CD4-positive, alpha-beta T cell (primary cell): Measurements from ENCODE around the gene PRPS2. TPM values are rescaled to one million over a fixed set of nuclear protein-coding genes. Genes with fewer than 3 reads are reported as not detected.

Experiments used
- ATAC-seq: fragments of 200-7000 bp; cut with Tn5 transposase; one replicate; pipeline ENCODE4 v1.10.0; 2022; ENCODE audit warnings: mild to moderate bottlenecking; ENCODE audit not compliant: poor library complexity
- CTCF ChIA-PET: fragments of 350-600 bp; sonication (Branson Sonifier 250); formaldehyde crosslinking; loops from one replicate; lab custom pipeline; 2021; ENCODE audit warnings: antibody characterized with exemption, inconsistent platforms; lab: Charles Lee
- POLR2A ChIA-PET: fragments of 350-600 bp; sonication (Branson Sonifier 250); formaldehyde crosslinking; loops from one replicate; lab custom pipeline; 2021; ENCODE audit warnings: antibody characterized with exemption, inconsistent platforms; lab: Charles Lee
- DNase-seq, 14 experiments: peaks; one replicate each; pipeline ENCODE4 v3.0.0-alpha.2; 2013 to 2020; ENCODE audit warnings: mixed read lengths in 2 of 14
- H3K27ac ChIP-seq, 2 donors: one replicate each; pipeline versions ENCODE4 v1.5.1 to v1.7.0; 2013; ENCODE audit warnings: low read length in 2 of 2, low read depth in 1 of 2, mild to moderate bottlenecking in 1 of 2
- H3K27me3 ChIP-seq, 2 experiments: 1 replicate in 1 of 2; 2 replicates in 1 of 2; pipeline versions ENCODE4 v1.6.1 to v1.7.0; 2013; ENCODE audit warnings: low read length in 2 of 2, control low read depth in 1 of 2, mild to moderate bottlenecking in 1 of 2, moderate library complexity in 1 of 2; ENCODE audit not compliant: insufficient read depth in 2 of 2, control insufficient read depth in 1 of 2
- H3K36me3 ChIP-seq: one replicate; pipeline ENCODE4 v1.6.1; 2013; ENCODE audit warnings: low read length, control low read depth; ENCODE audit not compliant: insufficient read depth
- H3K4me1 ChIP-seq: one replicate; pipeline ENCODE4 v1.6.1; 2013; ENCODE audit warnings: low read length, control low read depth; ENCODE audit not compliant: insufficient read depth
- H3K4me3 ChIP-seq: one replicate; pipeline ENCODE4 v1.5.1; 2013; ENCODE audit warnings: mild to moderate bottlenecking, low read length, moderate library complexity
- H3K9me3 ChIP-seq, 2 experiments: 1 replicate in 1 of 2; 2 replicates in 1 of 2; pipeline versions ENCODE4 v1.6.1 to v1.7.0; 2013; ENCODE audit warnings: low read length in 2 of 2, mild to moderate bottlenecking in 2 of 2, control low read depth in 1 of 2, moderate library complexity in 1 of 2; ENCODE audit not compliant: control insufficient read depth in 1 of 2, insufficient read depth in 1 of 2
- H3K27ac Mint-ChIP-seq: one replicate; pipeline ENCODE4 v1.8.0; 2020; ENCODE audit warnings: mixed read lengths
- H3K27me3 Mint-ChIP-seq: one replicate; pipeline ENCODE4 v1.8.0; 2021; ENCODE audit warnings: mixed read lengths
- H3K36me3 Mint-ChIP-seq: one replicate; pipeline ENCODE4 v1.8.0; 2021; ENCODE audit warnings: low read depth, mixed read lengths
- H3K4me1 Mint-ChIP-seq: one replicate; pipeline ENCODE4 v1.8.0; 2021; ENCODE audit warnings: low read depth, mixed read lengths
- H3K4me3 Mint-ChIP-seq: one replicate; pipeline ENCODE4 v1.8.0; 2020; ENCODE audit warnings: mild to moderate bottlenecking, mixed read lengths
- H3K9me3 Mint-ChIP-seq: one replicate; pipeline ENCODE4 v1.8.0; 2020; ENCODE audit warnings: mixed read lengths
- intact Hi-C, 2 experiments: fragments of 100-400 bp; cut with DNase I in 1 of 2; cut with micrococcal nuclease in 1 of 2; formaldehyde crosslinking; loops; one replicate each; pipeline versions ENCODE4 v1.15.1 to v1.9.0; 2023 to 2025; cut with DNase I, micrococcal nuclease
- total RNA-seq, 174 experiments: library from RNA in 2 of 174; stranded (reverse) in 2 of 174; gene quantifications; one replicate each; pipeline ENCODE4 v1.2.3 and lab custom pipeline; 2021 to 2026
- TF ChIP-seq, protein P1 (sequence below): fragments of 200-600 bp; IDR thresholded peaks from one replicate; pipeline ENCODE4 v1.8.0; 2022; ENCODE audit warnings: antibody characterized with exemption, mild to moderate bottlenecking

PRPS2 gene
- total RNA-seq, 2 experiments from 2014 or later: 13.2 to 17.7 TPM

DNA sequence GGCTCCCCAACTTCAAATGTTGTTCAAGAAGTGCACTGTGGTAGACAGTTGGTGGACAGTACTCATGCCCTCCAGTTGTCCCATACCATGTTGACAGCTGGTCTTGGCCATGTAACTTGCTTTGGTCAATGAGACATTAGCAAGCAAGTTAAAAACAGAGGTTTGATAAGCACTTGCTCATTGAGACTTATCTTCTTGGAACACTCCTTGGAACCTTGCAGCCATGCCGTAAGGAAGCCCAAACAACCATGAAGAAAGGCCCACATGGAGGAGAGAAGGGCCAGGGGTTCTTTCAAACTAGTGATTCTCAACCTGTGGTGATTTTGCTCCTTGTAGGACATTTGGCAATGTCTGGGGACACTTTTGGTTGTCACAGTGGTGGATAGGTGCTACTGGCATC, 2.6 kb upstream of the PRPS2 start:
- no peaks in the 10 kb centered on the region for H3K9me3 Mint-ChIP-seq
- POLR2A ChIA-PET: no interaction called here
- peaks cover 7% of the 10 kb centered on the region for H3K36me3 Mint-ChIP-seq
- Histone ChIP-seq H3K9me3 (no peaks in the 10 kb centered on the region), H3K4me1 (peaks cover 12% of the 10 kb centered on the region), H3K36me3 (no peaks in the 10 kb centered on the region), H3K4me3 (no peak overlapping the region), H3K27me3 (no peaks in the 10 kb centered on the region), H3K27ac (no peak overlapping the region)
- intact Hi-C loops: no loop called here
- TF ChIP-seq, protein P1, sequence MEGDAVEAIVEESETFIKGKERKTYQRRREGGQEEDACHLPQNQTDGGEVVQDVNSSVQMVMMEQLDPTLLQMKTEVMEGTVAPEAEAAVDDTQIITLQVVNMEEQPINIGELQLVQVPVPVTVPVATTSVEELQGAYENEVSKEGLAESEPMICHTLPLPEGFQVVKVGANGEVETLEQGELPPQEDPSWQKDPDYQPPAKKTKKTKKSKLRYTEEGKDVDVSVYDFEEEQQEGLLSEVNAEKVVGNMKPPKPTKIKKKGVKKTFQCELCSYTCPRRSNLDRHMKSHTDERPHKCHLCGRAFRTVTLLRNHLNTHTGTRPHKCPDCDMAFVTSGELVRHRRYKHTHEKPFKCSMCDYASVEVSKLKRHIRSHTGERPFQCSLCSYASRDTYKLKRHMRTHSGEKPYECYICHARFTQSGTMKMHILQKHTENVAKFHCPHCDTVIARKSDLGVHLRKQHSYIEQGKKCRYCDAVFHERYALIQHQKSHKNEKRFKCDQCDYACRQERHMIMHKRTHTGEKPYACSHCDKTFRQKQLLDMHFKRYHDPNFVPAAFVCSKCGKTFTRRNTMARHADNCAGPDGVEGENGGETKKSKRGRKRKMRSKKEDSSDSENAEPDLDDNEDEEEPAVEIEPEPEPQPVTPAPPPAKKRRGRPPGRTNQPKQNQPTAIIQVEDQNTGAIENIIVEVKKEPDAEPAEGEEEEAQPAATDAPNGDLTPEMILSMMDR: no peak
- DNase-seq: no peak
- no peak for ATAC-seq
- no peak overlapping the region for H3K27ac Mint-ChIP-seq
- CTCF ChIA-PET: no interaction called here
- H3K4me3 Mint-ChIP-seq: peak overlapping the region; percentile 48
- no peaks in the 10 kb centered on the region for H3K27me3 Mint-ChIP-seq
- H3K4me1 Mint-ChIP-seq: peaks cover 26% of the 10 kb centered on the region

DNA sequence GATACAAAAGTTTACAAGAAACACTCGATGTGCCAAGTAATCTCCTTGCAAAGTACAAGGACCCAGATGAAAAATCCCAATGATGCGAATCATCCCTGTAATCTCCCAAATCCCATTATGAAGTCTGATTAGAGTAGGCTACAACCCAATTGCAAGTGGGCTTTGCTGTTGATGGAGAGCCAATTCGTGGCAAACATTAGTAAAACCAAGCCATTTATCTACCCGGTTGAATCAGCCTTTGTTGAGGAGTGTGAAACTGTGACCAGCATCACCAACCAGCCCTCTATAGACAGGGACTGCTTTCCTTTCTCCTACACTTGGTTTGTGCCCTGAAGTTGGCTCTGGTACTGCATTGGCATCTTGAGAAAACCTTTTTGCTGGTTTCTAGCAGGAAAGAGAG, 1.2 kb upstream of the PRPS2 start:
- no peak overlapping the region for H3K27ac ChIP-seq
- H3K9me3 ChIP-seq: no peaks in the 10 kb centered on the region
- Mint-ChIP-seq H3K36me3 (peaks cover 7% of the 10 kb centered on the region), H3K4me3 (peak overlapping the region; percentile 89), H3K9me3 (no peaks in the 10 kb centered on the region), H3K27me3 (no peaks in the 10 kb centered on the region), H3K4me1 (peaks cover 30% of the 10 kb centered on the region), H3K27ac (no peak overlapping the region)
- ChIA-PET CTCF (interaction anchor here (0.7 kb wide), 1 partner anchor 18 kb away, joined by 3 read pairs; no protein-coding TSS in a partner anchor), POLR2A (interaction anchor here (2.4 kb wide), 1 partner anchor 18 kb away, joined by 16 read pairs; no protein-coding TSS in a partner anchor)
- TF ChIP-seq, protein P1: no peak
- DNase-seq (no peak), ATAC-seq (no peak)
- H3K36me3 ChIP-seq: no peaks in the 10 kb centered on the region
- intact Hi-C loops: loop anchor here in 1 of 2 experiments (5.0 kb wide), 2 partner anchors 862 to 902 kb away; partner anchors contain the start of gene TCEANC
- no peaks in the 10 kb centered on the region for H3K27me3 ChIP-seq
- peaks cover 12% of the 10 kb centered on the region for H3K4me1 ChIP-seq
- H3K4me3 ChIP-seq: no peak overlapping the region

DNA sequence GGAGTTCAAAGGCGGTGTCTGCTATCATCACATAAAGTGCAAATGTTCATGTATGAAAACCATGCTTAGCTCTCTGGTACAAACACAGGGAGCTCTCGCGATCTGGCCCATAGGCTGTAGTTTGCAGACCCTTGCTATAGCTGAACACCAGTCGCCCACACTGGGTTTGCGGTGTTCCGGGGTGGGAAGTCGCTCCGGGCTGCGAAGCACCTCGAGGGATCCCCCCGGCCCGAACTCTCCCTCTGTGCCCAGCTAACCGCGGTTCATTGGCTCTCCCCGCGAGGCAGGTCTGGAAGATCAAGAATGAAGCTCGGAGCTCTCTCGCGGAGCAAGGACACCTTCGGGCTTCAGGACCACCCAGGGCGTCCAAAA, 341 bp upstream of the PRPS2 start:
- TF ChIP-seq, protein P1: no peak
- Histone ChIP-seq H3K36me3 (no peaks in the 10 kb centered on the region), H3K27me3 (no peaks in the 10 kb centered on the region), H3K4me1 (peaks cover 12% of the 10 kb centered on the region), H3K9me3 (no peaks in the 10 kb centered on the region), H3K27ac (no peak overlapping the region), H3K4me3 (peak overlapping the region; percentile 77)
- intact Hi-C loops: loop anchor here in 1 of 2 experiments (5.0 kb wide), 2 partner anchors 861 to 901 kb away; partner anchors contain the start of gene TCEANC
- Mint-ChIP-seq H3K27ac (peak overlapping the region; percentile 78), H3K4me1 (peaks cover 36% of the 10 kb centered on the region), H3K36me3 (peaks cover 7% of the 10 kb centered on the region), H3K27me3 (no peaks in the 10 kb centered on the region), H3K4me3 (peak overlapping the region; percentile 89), H3K9me3 (no peaks in the 10 kb centered on the region)
- ChIA-PET CTCF (interaction anchor here (1.4 kb wide), 1 partner anchor 19 kb away, joined by 9 read pairs; no protein-coding TSS in a partner anchor), POLR2A (interaction anchor here (0.7 to 2.4 kb wide), 6 partner anchors 10 to 1034 kb away, joined by 3 to 16 read pairs (median 3); no protein-coding TSS in a partner anchor)
- ATAC-seq (peak; percentile 22), DNase-seq (peak in 1 of 14 experiments; percentile 1)
